Ovary (tissue), 3 donors: ENCODE measurements around the gene NAA35.

Experiments used
- EP300 ChIP-seq: sonication (generic); formaldehyde crosslinking; IDR thresholded peaks from one replicate; pipeline ENCODE4 v1.6.1; 2017; ENCODE audit warnings: antibody characterized with exemption
- POLR2A ChIP-seq: fragments of 450-650 bp; IDR thresholded peaks from one replicate; pipeline ENCODE4 v1.6.1; 2017; ENCODE audit warnings: antibody characterized with exemption, mild to moderate bottlenecking, moderate library complexity
- TF ChIP-seq, protein P1 (sequence below), 3 donors: fragments of 450-650 bp in 2 of 3; fragments of 200-600 bp in 1 of 3; IDR thresholded peaks; one replicate each; pipeline versions ENCODE4 v1.5.1 to v1.8.0; 2016 to 2022; ENCODE audit warnings: antibody characterized with exemption in 3 of 3, mild to moderate bottlenecking in 1 of 3
- donor health status: DM: no; HTN: no; CAD: no.

DNA sequence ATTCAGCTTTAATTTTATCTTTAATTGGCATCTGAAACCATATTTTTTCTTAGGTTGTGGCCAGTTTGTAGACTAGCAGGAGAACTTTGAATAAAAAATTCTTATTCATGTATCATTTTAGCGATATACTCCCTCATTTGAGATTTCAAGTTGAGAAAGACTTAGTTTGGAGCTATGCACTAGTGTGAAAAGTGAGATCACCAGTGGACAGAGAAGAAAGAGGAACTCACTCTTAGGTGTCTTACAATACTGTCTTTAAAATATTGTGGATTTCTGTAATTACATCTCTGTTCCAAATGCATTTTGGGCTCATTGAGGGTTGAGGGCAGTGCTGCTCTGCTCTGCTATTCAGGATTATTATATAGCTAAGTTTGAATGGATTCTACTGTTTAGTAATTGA is 54.7 kb downstream of the NAA35 start:
- TF ChIP-seq, protein P1, sequence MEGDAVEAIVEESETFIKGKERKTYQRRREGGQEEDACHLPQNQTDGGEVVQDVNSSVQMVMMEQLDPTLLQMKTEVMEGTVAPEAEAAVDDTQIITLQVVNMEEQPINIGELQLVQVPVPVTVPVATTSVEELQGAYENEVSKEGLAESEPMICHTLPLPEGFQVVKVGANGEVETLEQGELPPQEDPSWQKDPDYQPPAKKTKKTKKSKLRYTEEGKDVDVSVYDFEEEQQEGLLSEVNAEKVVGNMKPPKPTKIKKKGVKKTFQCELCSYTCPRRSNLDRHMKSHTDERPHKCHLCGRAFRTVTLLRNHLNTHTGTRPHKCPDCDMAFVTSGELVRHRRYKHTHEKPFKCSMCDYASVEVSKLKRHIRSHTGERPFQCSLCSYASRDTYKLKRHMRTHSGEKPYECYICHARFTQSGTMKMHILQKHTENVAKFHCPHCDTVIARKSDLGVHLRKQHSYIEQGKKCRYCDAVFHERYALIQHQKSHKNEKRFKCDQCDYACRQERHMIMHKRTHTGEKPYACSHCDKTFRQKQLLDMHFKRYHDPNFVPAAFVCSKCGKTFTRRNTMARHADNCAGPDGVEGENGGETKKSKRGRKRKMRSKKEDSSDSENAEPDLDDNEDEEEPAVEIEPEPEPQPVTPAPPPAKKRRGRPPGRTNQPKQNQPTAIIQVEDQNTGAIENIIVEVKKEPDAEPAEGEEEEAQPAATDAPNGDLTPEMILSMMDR (IDR thresholded peaks at IDR 0.05) = no peak
- TF ChIP-seq POLR2A (no peak), EP300 (no peak)
